Ureter (tissue), 1 donor: ENCODE results near the gene OR2A42. TPM values are rescaled to one million over a fixed set of nuclear protein-coding genes. Genes with fewer than 3 reads are reported as not detected.
"Not testable (repeated sequence)": the region's sequence is repeated elsewhere in the genome, so short reads cannot be mapped to it uniquely, and the experiment has no call there.

Experiments used
- DNase-seq: peaks from one replicate; pipeline ENCODE4 v3.0.0-alpha.2; 2020; ENCODE audit warnings: low spot score
- total RNA-seq: library from RNA; stranded (reverse); gene quantifications from one replicate; pipeline ENCODE4 v1.2.4, GENCODE V29; 2023
- donor health status: DM: yes; HTN: yes; CAD: no.

OR2A42 gene, protein sequence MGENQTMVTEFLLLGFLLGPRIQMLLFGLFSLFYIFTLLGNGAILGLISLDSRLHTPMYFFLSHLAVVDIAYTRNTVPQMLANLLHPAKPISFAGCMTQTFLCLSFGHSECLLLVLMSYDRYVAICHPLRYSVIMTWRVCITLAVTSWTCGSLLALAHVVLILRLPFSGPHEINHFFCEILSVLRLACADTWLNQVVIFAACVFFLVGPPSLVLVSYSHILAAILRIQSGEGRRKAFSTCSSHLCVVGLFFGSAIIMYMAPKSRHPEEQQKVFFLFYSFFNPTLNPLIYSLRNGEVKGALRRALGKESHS
- 0.08 TPM for total RNA-seq

DNA sequence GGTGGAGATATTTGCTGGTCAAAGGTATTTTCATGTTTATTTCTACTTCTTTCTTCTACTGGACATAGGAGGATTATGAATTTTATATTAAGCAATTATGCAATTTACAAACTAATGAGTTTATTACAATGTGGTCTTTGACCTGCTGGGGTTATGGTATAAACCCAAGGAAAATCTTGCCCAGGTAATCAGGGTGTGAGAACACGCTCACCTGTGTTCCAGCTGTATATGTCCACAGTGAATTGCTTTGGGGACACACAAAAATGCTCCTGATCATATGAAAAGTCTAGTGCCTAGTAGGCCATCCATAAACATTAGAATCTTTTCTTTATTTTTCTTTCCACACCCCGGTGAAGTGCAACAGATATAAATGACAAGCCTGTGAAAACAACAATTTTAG, at the start of gene OR2A42:
Gene OR2A42 (minus strand): TSS at position 241 of the 400 bp plus-strand sequence. CDS start 6,762 bp downstream, outside the sequence.
- DNase-seq, result not testable (repeated sequence)

DNA sequence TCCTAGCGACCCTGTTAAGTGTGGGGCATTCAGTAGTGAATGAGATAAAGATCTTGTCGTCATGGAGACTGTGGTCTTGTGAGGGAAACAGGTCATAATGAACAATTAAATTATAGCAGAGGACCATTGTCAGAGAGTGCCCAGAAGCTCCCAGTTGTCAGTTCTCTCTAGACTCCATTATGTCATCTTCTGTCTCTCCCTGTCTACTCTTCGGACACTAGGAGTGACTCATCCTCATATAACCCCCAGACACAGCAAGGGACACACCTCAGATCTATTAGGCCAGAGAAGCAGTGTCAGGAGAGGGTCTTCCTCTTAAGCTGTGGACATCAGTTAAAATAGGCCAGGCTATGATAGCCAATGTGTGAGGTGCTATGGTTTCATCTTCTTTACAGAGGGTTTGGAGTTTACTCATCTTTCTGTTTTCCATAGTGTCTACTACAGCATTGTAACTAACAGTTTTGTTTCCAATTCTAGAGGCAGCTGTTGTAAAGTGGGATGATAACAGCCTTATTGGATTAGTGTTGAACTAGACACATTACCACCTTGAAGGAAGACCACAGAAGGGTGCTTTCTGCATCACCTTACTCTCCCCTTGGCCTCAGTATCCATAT, 47.9 kb upstream of the OR2A42 start:
- not testable (repeated sequence) for DNase-seq

DNA sequence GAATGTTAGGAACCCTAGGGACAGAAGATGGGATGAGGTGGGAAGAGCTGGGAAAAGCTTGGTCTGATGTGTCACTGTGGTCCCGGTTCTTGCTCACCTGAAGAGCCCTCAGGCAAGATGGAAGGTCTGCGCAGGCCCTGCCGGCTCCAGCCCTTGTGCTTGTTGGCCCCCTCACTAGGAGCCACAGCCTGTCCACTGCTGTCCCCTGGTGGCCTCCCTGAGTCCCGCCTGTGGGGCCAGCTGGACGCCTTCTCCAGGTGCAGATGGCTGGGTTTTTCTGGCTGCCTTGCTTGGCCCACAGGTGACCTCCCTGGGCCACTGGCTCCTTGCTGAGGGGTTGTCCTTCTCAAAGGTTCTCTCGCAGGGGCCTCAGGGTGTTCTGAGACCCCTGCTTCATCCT, 44.3 kb upstream of the OR2A42 start:
- DNase-seq, result not testable (repeated sequence)

DNA sequence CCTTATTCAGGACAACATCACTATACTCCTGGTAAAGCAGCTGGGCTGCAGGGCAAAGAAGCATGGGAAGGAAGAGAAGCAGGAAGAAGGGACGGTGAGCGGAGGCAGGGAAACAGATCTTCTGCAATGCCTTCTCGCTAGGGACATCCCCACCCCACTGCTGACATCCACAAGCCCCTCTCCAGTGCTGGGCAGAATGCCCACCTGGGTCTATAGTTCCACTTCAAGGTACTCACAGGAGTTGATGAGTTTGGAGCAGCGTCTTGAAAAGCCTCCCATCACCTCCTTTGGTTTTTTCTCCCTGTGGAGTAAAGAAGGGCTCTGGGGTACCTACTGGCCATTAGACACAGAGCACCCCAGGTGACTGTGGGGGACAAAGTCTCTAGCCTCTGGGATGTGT, 43.1 kb upstream of the OR2A42 start:
- not testable (repeated sequence) for DNase-seq

DNA sequence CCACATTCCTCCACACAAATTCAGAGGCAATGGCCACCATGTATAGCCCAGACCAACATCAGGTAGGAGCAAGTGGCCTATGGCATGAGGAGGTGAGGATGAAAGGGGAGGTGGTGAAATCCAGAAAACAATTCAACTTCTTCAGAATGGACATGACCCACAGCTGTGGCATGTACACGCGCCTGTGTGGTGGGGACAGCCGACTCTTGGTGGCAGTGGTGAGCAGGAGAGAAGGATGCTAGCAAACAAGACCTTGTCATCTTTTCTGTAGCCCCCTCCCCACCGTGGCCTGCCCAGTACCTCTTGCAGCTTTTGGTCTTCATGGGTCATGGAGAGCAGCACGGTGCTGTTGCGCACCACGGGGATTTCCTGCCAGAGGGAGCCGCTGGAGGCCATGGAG, 42.6 kb upstream of the OR2A42 start:
- not testable (repeated sequence) for DNase-seq

DNA sequence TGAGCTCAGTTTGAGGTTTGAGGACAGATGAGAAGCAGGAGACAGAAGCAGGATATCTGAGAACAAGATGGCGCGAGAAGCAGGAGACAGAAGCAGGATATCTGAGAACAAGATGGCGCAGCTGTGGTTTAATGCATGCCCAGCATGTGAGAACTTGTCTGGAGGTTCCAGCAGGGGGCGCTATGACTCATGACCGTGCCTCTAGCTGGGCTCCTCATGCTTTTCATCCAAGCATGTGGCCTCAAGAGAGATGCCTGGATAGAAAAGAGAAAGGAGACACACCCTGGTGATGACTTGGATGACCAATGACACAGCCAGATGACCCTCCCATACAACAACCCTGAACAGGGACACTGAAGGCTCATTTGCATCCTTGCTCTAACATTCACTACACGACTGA, 40.6 kb upstream of the OR2A42 start:
- DNase-seq, result not testable (repeated sequence)

DNA sequence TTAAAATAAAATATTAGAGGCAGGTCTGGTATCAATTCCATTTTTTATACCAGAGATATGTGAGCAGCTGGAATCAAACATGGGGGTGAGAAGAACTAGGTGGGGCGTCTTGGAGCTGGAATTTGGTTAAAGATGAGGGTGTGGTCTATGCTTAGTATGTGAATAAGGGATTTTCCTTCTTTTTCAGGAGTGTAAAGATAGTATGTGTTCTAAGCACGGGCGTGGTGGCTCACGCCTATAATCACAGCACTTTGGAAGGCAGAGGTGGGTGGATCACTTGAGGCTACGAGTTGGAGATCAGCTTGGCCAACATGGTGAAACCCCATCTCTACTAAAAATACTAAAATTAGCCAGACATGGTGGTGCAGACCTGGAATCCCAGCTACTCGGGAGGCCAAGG, 35.9 kb upstream of the OR2A42 start:
- not testable (repeated sequence) for DNase-seq

DNA sequence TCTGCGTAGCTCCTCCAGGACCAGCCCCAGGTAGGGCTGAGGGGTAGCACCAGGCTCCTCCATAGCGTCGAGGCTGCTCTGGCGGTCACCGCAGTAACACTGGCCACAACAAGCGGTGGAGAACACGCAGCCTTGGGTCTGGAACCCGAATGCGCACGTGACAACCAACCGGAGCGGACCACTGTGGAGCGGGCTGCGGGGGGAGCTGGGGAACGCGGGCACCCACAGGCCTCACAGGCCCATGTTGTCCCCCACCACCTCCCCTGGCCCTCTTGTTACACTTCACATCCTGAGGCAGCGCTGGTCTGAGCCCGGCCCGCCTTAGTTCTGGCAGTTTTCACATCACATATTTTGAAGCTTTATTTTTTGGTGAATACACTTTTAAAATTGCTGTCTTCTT, 29.8 kb upstream of the OR2A42 start, which contains the start of gene CTAGE8:
Gene CTAGE8 (minus strand): TSS at position 101 of the 400 bp plus-strand sequence. CDS start 38 bp downstream, at position 63.
- DNase-seq, result not testable (repeated sequence)

DNA sequence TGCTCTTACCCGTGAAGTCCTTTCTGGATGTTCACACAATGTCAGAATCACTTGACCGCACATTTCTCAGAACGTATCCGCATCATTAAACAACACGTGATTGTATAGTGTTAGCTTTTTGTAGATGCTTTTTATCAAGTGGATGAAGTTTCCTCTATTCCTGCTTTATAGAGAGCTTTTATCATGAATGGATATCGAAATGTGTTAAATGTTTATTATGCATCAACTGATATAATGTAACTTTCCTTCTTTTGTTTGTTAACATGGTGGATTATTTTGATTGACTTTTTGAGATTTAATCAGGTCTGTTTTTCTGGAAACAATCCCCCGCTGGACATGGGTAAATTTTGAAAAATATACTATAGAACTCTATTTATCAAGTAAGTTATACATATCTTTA, 25.3 kb upstream of the OR2A42 start, which contains the start of gene OR2A7:
Gene OR2A7 (minus strand): TSS at position 101 of the 400 bp plus-strand sequence. CDS start 5,164 bp downstream, outside the sequence.
- not testable (repeated sequence) for DNase-seq

DNA sequence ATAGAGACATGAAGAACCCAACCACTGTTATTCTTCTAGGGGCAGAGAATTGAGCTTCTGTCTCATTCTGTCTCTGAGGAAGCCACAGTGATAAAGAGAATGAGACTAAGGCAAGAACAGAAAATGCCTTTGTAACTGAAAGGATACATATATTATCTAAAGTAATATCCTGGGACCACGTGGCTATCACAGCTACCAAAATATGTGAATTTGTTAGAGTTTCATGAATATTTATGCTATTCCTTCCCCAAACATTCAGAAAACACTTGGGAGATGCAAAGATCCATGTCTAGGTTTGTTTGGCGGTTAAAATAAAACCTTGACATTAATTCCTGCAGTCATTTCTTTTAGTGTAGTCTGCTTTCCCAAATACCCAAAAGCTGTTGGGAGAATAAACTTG, 22.7 kb upstream of the OR2A42 start:
- not testable (repeated sequence) for DNase-seq

DNA sequence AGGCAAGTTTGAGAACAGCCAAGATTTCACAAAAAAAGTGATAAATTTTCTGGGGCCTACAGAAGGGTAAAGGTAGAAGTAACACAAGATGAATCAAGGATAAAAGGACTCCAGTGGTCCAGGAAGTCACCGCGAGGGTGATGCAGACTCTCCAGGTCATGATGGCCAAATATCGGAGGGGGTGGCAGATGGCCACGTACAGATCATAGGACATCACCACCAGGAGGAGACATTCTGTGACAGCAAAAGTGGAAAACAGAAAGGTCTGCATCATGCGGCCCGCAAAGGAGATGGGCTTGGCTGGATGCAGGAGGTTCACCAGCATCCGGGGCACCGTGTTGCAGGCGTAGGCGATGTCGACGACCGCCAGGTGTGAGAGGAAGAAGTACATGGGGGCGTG, 19.7 kb upstream of the OR2A42 start:
- not testable (repeated sequence) for DNase-seq

DNA sequence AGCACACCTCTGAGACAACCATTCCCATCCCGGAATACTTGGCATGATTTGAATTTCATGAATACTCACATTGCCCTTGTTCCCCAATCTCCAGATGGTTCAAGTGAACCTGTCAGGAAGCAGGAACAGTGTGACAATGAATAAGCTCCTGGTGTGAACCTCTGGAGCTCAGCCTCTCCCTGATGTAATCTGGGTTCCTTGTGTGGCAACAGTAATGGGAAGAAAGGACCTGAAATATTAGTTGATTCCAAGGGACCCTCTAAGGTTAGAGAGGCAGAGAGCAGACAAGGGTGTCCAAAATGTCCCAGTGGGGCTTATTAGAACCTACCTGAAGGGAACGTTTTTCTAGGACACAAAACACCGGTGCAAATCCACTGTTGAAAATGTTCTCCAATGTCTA, 16.7 kb upstream of the OR2A42 start:
- DNase-seq, result no peak

DNA sequence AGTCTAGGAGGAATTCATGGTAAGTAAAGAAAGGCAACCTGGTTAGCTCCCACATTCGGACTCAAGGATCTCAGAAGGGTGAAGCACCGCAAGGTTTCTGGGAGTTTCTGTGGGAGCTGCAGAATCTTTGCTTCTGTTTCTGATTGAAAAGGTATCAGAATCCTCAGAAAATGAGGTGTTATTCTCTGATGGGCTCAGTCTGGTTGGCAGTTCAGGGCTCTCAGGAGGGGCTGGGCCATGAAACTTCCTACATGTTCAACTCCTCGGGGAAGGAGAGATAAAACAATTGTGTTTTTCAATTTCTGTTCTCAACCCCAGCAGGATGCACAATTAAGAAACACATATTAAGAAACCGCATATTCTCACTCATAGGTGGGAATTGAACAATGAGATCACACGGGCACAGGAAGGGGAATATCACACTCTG, 16.1 kb upstream of the OR2A42 start:
- DNase-seq, result no peak

DNA sequence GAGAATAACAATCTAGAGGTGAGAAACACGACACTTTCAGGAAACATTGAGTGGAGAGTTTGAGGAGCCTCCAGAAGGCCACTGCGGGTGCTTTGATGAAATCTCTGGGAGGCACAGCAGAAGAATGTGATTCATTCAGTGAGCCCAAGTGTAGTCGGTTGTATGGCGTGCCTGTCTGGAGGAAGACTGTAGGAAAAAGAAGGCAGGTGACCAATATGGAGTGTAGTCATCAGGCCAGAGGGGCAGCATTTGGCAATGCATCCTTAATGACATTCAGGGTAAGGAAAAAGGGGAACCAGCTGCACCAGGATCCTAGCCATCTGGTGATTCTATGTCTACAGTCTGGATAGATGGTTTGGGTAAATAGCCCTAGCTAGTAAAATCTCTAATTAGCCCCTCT, 12.9 kb upstream of the OR2A42 start:
- DNase-seq, result not testable (repeated sequence)

DNA sequence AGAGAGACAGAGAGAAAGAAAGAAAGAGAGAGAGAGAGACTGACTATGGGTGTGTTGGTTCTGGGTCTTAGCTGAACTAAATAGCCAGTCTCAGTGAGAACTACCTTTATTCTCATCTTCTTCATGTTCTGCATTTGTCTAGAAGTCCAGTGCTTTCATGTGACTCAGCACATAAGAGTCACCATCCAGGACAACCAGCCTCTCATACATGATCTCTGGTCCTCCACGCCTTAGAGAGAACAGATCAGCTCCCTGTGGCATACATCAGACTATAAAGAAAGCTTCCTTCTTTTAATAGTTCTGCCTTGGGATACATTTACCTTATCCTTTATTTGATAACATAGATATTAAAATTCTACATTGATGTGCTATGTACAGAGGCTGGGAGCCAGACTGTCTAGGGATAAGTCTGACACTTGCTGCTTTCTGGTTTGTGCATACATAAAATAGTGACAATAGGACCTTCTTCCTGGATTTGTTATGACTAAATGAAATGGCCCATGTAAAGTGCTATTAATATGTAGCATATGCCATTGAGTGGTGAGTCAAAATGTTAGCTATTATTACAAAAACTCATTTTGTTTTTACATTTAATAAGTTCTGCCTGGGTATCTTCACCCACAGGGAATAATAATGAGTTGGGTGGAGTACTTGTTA, 8.4 kb upstream of the OR2A42 start:
- not testable (repeated sequence) for DNase-seq

DNA sequence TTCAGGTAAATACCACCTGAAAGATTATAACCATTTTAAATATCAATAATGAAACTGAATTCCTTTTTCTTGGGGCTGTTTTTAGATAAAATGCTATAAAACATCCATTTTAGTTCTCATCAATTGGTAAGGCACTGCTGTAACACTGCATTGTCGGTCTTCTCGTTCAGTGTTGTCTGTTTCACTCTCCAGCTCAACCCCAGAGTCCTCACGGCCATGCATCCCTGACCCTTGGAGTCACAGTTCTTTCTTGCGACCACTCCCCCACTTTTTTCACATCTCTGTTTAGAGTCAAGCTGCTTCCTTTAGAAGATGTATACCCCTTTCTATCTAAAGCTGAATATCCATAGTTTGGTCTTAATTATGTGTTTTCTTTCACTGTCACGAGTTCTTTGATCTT, 7.6 kb upstream of the OR2A42 start:
- not testable (repeated sequence) for DNase-seq

DNA sequence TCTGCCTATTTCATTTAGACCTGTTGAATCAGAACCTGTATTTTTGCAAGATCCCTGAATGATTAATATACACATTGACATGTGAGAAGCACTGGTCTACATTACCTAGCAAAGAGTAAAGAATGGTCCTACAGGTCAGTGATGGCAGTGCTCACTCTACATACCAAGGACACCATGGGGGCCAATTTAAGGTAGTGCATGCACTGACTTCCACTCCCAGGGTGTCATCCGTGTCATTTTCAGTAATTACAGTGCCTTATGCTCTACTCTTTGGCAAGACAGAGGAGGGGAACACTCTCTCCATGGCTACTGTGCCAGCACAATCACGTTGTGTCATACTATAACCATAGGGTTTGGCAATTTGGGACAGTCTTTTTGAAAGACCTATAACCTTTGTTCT, 6.0 kb upstream of the OR2A42 start:
- DNase-seq, result not testable (repeated sequence)

DNA sequence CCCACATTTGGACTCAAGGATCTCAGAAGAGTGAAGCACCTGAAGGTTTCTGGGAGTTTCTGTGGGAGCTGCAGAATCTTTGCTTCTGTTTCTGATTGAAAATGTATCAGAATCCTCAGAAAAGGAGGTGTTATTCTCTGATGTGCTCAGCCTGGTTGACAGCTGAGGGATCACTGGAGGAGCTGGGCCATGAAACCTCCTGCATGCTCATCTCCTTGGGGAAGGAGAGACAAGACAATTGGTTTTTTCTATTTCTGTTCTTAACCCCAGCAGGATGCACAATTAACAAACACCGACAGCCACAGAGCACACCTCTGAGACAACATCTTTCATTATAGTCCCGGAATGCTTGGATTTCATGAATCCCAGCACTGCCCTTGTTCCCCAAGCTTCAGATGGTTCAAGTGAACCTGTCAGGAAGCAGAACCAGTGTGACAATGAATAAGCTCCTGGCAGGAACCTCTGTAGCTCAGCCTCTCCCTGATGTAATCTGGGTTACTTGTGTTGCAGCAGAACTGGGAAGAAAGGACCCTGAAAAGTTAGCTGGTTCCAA, 799 bp downstream of the OR2A42 start:
- DNase-seq, result not testable (repeated sequence)

DNA sequence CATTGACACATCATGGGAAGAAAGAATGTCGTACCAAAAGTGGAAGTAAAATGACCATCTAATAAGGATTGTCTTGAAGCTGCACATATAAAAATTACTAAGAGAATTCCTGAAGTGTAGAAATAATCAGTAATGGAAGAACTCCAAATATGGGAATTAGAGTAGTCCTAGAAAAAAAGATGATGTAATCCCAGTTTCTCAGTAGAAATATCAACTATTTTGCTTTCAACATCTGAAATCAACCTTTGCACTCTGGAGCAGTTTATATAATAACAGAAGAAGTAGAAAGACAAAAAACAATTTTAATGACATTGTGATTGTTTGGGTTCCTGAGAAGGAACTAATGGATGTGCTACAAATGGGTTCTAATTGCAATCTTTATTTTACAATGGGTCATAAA, 6.4 kb downstream of the OR2A42 start:
- DNase-seq, result not testable (repeated sequence)

DNA sequence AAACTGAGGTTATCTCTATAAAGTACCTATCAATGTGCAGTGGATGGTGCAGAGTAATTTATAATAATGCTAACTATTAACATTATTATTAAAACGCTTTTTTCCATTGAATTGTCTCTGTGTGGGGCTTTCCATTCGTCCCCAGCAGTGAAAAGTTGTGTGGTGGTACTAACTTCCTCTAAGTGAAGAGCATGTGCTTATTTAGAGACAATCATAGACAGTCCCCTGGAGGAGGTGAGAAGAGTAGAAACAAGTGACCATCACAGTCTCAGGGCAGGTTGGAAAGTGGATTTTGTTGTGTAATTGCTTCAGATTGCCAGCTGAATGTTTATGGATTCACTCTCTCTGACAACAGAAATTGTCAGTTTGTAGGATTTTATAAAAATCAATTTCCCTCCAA, 8.4 kb downstream of the OR2A42 start:
- not testable (repeated sequence) for DNase-seq

DNA sequence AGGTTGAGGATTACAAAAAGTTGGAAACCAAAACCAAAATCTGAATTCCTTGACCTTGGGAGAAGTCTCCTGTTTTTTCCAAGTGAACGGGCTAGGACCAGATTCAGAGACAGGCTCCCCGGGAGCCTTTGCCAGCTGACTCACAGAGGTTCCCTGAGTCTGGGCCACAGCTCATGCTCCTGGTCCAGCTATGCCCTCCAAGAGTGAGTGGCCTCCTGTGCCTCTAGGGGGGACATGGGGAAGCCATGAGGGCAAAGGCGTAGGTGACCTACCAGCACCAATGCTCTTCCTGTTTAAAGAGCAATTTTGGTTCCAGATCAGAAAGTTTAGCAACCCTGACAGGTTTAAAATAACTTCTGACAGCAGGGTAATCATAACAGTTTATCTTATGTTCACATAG, 10.6 kb downstream of the OR2A42 start:
- not testable (repeated sequence) for DNase-seq

DNA sequence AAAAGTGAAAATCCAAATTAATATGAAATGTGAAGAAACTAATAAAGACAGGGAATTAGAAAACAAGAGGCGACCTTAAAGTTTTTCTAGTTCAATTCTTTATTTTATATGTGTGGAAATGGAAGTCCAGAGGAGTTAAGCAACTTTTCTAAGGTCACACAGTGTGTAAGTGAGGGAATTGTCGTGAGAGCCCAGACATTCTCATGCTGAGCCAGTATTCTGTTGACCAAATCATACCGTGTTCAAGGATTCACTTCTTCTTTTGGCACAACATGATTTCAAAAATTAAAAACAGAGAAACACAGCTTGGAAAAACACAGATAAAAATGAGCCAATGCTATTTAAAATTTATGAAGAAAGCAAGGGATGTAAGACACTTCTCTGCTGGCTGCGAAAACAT, 12.5 kb downstream of the OR2A42 start:
- not testable (repeated sequence) for DNase-seq
